ENCODE data around the gene KRTAP25-1. TPM values are rescaled to one million over a fixed set of nuclear protein-coding genes. Genes with fewer than 3 reads are reported as not detected.

KRTAP25-1 gene
- total RNA-seq, 1 donor from 2014 or later: not detected

GRCh38 chr21:30243691-30244090, 45.6 kb downstream of the KRTAP25-1 start:
- TF ChIP-seq CTCF (IDR thresholded peaks at IDR 0.05): no peak
- H3K4me3 Mint-ChIP-seq (ENCODE audit: unreplicated experiment): no peak overlapping the region
- DNase-seq (ENCODE audit: low spot score): no peak
- no peak overlapping the region for H3K27ac Mint-ChIP-seq (ENCODE audit: unreplicated experiment)
- no peaks in the 10 kb centered on the region for H3K9me3 Mint-ChIP-seq (ENCODE audit: low read depth)
- peaks cover 6% of the 10 kb centered on the region for H3K27me3 Mint-ChIP-seq (ENCODE audit: low read depth)
- no peaks in the 10 kb centered on the region for H3K36me3 Mint-ChIP-seq (ENCODE audit: low read depth)
- H3K4me1 Mint-ChIP-seq (ENCODE audit: low read depth): no peaks in the 10 kb centered on the region

- DNase-seq (ENCODE audit: low spot score): no peak
- TF ChIP-seq CTCF (IDR thresholded peaks at IDR 0.05): no peak
- Mint-ChIP-seq H3K4me3 (ENCODE audit: unreplicated experiment) (no peak overlapping the region), H3K27ac (ENCODE audit: unreplicated experiment) (no peak overlapping the region), H3K9me3 (ENCODE audit: low read depth) (no peaks in the 10 kb centered on the region), H3K36me3 (ENCODE audit: low read depth) (no peaks in the 10 kb centered on the region), H3K4me1 (ENCODE audit: low read depth) (no peaks in the 10 kb centered on the region), H3K27me3 (ENCODE audit: low read depth) (peaks cover 5% of the 10 kb centered on the region)
These were observed 48.7 kb downstream of the KRTAP25-1 start for GRCh38 chr21:30240661-30241060.

Other genes with a start within 250 kb of the KRTAP25-1 start
- not detected in 3 replicates for gene CLDN17, start 122.7 kb downstream of the KRTAP25-1 start, total RNA-seq
- gene CLDN8, start 73.4 kb downstream of the KRTAP25-1 start, total RNA-seq: not detected in 3 replicates
- gene KRTAP24-1, start 6.6 kb downstream of the KRTAP25-1 start, total RNA-seq: not detected in 3 replicates
- gene KRTAP26-1, start 30.8 kb upstream of the KRTAP25-1 start, total RNA-seq: not detected in 3 replicates
- not detected in 3 replicates for gene KRTAP27-1, start 48.2 kb upstream of the KRTAP25-1 start, total RNA-seq
- gene KRTAP23-1, start 59.1 kb upstream of the KRTAP25-1 start, total RNA-seq: not detected in 3 replicates
- gene KRTAP13-2, start 82.8 kb upstream of the KRTAP25-1 start, total RNA-seq: not detected in 3 replicates
- gene KRTAP13-1, start 106.5 kb upstream of the KRTAP25-1 start, total RNA-seq: not detected in 3 replicates
- gene KRTAP13-3, start 136.4 kb upstream of the KRTAP25-1 start, total RNA-seq: not detected in 3 replicates
- gene KRTAP13-4, start 140.7 kb upstream of the KRTAP25-1 start, total RNA-seq: not detected in 3 replicates
- not detected in 3 replicates for gene KRTAP15-1, start 150.8 kb upstream of the KRTAP25-1 start, total RNA-seq
- gene KRTAP19-1, start 190.9 kb upstream of the KRTAP25-1 start, total RNA-seq: not detected in 3 replicates
- not detected in 3 replicates for gene KRTAP19-2, start 197.9 kb upstream of the KRTAP25-1 start, total RNA-seq
- gene KRTAP19-3, start 202.5 kb upstream of the KRTAP25-1 start, total RNA-seq: not detected in 3 replicates
- gene KRTAP19-4, start 207.7 kb upstream of the KRTAP25-1 start, total RNA-seq: not detected in 3 replicates
- not detected in 3 replicates for gene KRTAP19-5, start 212.6 kb upstream of the KRTAP25-1 start, total RNA-seq

Measured in chondrocyte (in vitro differentiated cells).